Occipital lobe (tissue), 2 donors: ENCODE results near the gene PLS3. TPM values are rescaled to one million over a fixed set of nuclear protein-coding genes. Genes with fewer than 3 reads are reported as not detected.
"Not testable (repeated sequence)": the region's sequence is repeated elsewhere in the genome, so short reads cannot be mapped to it uniquely, and the experiment has no call there.

Experiments
- DNase-seq: peaks from one replicate; lab custom pipeline; 2025; lab: John Stamatoyannopoulos, UW
- total RNA-seq: library from RNA; depleted of rRNA; stranded (reverse); fragments of >200 nt; gene quantifications from one replicate; pipeline ENCODE4 v1.2.3, GENCODE V29; 2014

The PLS3 gene
- total RNA-seq, 1 donor from 2014 or later, result 102 TPM

DNA sequence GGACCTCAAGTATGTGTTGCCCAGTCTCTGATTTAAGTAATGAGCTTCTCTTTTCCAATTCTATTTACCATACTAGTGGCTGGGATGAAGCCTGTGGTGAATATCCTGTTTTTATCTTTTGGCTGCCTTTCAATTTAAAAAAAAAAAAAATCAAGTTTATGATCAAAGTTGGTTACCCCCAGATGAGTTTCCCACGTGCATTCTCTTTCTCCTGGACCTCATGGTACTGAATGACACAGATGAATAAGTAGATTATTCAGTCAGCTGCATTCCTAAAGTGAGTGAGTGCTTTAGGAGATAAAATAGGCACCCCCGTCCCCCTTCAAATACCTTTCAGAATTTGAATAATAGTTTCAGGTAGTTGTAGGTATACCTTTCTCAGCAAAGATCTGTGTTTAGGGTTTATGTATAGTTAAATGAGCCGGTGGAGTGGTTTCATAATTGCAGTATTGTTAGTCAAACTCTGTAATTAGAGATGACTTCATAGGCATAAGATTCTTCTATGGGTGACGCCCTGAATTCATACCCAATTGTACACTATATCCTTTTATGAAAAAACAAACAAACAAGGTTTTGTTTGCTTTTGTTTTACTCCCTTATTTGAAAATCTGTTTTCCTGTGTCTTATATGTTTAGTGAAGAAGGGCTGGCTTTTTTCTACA, 41.9 kb downstream of the PLS3 start:
- DNase-seq, result no peak

DNA sequence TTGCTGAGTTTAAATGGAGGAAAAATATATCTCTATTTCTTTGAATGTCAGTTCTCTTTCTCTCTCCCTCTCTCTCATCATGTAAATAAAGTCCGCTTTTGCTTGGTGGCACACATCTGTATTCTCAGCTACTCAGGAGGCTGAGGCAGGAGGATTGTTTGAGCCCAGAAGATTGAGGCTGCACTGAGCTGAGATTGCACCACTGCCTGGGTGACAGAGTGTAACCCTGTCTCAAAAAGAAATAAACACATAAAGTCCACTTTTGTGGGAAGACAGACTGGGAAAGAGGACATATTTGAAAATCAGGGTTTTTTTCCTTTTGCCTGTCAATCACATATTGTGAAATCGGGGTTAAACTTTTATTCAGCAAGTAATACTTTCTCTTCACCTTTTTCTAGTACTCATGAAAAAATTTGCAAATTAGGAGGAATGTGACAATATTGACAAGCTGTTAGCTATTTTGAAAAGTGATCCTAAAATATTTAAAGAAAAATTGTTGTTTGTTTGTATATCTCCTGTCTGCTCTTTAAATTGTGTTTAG, 42.6 kb downstream of the PLS3 start:
- DNase-seq, result no peak

DNA sequence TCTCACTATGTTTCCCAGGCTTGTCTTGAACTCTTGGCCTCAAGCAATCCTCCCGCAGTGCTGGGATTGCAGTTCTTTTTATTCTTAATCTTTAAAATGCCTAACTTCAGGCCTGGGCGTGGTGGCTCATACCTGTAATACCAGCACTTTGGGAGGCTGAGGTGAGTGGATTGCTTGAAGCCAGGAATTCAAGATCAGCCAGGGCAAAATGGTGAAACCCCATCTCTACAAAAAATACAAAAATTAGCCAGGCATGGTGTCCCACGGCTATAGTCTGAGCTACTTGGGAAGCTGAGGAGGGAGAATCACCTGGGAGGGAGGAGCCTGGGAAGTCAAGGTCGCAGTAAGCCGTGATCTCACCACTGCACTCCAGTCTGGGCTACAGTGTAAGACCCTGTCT, 45.9 kb downstream of the PLS3 start:
- no peak for DNase-seq

- DNase-seq, result no peak
Observed at GRCh38 chrX:115609621-115610020, 48.6 kb downstream of the PLS3 start.

DNA sequence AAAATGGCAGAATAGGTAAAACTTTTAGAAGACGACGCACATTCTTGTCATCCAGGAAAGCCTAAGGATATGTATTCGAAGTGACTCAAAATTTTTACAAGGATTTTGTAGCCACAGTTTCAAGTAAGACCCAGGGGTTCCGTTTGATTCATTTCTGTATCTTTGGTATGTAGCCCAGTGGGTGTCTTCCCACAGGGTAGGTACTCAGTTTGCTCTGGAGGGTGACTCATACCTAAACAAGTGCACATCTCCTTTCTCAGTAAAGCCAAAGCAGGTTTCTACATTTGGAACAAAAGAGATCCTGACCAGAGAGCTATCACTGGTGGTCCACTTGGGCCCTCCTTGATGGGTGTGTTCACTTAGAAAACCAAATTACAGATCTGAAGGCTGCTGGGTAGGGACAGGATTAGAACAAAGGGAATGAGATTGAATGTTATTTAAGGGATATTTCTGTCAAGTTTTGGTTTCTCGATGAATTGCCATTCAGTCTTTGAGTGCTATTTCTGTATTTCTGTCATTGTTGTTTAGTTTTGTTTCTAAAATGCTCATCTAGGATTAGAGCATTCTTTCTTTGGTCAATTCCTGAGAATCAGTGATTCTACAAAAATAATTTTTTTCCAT, 56.1 kb downstream of the PLS3 start:
- no peak for DNase-seq

DNA sequence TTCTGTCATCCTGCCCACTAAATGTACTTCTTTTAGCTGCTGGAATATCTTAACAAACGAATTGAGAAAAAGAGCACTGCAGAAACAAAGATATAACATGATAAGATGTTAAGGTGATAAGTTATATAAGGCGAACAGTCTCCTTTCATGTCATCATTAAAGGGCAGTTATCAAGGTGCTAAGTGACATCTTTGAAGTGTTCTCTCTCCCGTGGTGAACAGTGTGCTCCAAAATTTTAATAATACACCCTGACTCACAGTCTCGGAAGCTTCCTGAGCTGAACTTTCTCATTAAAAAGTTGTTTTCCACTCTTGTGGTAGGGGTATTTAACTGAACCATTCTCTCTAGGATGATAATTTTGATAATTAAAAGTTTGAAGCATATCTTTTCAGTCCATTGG, 61.6 kb downstream of the PLS3 start:
- DNase-seq, result no peak

- DNase-seq, result no peak
Observed at GRCh38 chrX:115624916-115625315, 63.9 kb downstream of the PLS3 start.

DNA sequence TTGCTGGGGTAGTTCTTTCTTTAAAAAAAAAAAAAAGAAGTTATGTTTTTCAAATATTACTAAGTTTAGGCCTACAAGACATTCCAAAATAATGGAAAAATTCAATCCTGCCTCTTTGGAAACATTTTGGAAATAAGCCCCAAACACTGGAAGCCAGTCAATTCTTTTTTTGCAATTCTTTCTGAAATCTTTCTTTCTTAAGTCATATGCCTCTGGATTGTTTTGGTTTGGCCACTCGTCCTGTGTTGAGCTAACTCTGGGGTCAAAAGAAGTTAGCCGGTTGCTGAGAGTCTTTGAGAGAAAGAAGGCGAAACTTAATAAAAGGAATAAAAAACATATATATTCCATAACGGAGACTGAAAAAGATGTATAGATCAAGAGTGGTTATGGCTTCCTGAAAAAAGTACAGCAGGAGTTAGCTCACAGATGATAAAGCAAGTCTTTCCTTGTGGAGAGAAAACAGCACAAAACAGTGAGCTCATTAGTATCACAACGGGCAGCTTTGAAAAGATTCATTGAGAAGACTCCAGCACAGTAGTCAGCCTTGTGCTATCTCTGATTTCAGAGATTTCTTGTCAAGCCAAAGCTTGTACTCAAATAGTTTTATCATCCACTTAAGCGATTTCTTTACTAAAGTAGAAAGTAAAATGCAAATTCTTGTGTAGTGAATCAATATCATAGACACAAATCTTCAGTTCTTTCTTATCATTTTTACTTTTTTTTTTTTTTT, 64.8 kb downstream of the PLS3 start:
- no peak for DNase-seq

- no peak for DNase-seq
Observed at GRCh38 chrX:115630204-115630603, 69.2 kb downstream of the PLS3 start.

DNA sequence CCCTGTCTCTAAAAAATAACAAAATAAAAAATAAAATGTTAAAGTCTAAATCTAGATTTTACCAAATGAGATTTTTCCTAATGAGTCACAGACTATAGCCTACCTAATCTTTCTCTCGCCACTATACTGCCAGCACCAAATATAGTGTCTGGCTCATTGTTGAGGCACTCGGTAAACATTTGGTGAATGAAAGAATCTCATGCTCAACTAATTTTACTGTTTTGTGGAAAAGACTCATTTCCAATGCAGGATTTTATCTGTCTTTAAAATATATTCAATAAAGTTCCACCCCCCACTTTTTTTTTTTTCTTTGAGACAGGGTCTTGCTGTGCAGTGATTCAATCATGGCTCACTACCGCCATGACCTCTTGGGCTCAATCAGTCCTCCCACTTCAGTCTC, 71.5 kb downstream of the PLS3 start:
- DNase-seq, result no peak

GRCh38 chrX:115633397-115633796, 72.4 kb downstream of the PLS3 start:
- DNase-seq, result not testable (repeated sequence)

DNA sequence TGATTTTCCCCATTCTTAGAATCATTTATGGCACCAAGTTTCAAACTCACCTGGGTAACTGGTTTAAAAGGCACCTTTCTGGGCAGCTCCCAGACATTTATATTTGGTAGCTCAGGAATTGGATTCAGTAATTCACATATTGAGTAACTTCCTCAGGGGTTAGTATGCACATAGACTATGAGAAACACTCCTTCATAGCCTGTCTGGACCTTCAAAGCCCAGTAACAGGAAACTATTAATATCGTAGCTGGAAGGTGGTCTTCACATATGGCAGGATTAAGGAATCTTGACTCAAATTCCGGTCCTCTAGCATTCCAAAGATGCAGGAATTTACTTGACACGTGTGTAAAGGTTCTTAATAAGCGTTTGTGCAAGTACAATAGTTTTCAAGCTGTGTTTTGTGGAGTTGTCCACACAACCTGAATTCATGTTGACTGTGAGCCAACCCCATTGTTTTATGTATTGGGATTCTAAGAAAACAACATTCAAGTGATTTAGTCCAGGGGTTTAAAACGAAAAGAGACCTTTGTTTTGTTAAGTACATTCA, 78.4 kb downstream of the PLS3 start:
- DNase-seq, result no peak

DNA sequence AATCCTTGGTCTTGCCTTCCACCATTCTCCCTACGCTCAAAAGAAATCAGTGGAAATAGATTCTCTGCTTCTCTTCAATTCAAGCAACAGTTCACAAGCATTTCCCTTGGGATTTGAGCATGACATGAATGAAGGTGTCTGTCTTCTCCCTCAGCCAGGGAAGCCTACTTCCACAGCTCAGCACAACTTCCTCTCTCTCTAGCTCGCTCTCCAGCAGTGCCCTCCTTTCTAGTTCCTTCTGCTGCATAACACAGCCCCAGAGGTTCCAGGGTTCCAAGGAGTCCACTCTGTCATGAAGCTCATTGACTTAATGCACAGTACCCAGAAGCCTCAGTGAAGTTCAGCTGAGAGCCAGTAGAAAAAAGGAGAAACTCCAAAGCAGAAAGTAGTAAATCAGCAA, 81.3 kb downstream of the PLS3 start:
- no peak for DNase-seq

DNA sequence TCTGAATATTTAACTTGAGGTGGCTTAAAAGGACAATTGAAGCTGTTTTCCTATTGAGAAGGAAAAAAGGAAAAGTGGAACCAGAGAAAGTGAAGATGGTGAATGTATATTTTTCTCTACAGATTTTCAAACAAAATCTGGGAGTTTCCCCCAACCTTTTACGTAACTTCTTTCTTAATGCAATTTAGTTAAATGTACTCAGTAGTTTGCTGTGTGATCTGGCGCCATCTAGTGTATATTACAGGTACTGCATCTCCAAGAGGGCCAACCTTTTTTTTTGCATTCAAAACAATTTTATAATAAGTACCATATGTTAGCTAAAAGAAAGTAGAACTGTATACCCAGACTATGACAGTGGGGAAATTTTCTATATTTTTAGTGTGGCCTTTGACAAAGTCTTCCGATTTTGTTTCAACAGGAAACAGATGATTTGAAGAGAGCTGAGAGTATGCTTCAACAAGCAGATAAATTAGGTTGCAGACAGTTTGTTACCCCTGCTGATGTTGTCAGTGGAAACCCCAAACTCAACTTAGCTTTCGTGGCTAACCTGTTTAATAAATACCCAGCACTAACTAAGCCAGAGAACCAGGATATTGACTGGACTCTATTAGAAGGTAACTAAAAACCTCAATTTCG, 82.0 kb downstream of the PLS3 start:
- DNase-seq, result no peak

- not testable (repeated sequence) for DNase-seq
Observed at GRCh38 chrX:115644397-115644796, 83.4 kb downstream of the PLS3 start.

- no peak for DNase-seq
Observed at GRCh38 chrX:115649461-115650063, 88.6 kb downstream of the PLS3 start.

DNA sequence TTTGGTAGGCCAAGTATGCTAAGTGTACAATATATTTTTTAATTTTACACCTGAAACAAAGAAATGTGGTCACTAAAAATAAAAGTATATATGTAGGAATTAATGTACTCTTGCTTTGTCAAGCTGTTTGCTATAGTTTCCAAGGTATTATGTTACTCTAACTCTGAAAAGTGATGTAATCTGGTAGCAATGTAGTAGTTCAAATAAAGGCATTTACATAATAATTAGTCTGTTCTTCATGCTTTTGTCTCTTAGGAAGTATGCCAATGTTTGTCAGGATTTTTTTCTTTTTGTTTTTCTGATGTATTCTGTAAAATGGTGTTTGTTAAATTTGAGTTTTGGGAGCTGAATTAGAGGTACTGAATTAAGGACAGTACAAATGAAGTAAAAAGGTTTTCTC, 89.5 kb downstream of the PLS3 start:
- DNase-seq, result no peak

DNA sequence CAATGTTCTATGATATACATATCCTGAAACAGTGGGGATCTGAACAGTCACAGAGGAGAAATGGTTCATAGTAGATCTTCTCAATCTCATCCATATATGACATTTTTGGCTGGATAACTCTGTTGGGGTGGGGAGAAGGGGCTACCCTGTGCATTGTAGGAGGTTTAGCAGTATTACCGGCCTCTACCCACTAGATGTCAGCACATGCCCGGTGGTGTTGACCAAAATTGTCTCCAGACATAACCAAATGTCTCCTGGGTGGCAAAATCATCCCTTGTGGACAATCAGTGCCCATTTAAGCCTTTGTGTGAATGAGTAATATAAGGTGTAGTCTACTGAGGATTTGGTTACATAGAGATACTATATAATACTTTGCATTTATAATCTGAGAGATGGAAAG, 89.9 kb downstream of the PLS3 start:
- no peak for DNase-seq

- no peak for DNase-seq
Observed at GRCh38 chrX:115652221-115652620, 91.2 kb downstream of the PLS3 start.

GRCh38 chrX:115665122-115665521, 104.1 kb downstream of the PLS3 start:
- no peak for DNase-seq

GRCh38 chrX:115679460-115679859, 118.5 kb downstream of the PLS3 start:
- no peak for DNase-seq
